DOHH2 (cell line): ENCODE measurements around the gene EMID1.

Source experiments
- H3F3A ChIP-seq: fragments of 200-600 bp; sonication (generic), shearing (Covaris generic); 2 replicates; pipeline ENCODE4 v1.6.0; 2016; ENCODE audit warnings: antibody characterized with exemption, mild to moderate bottlenecking; ENCODE audit not compliant: control insufficient read depth, insufficient read depth
- H3K27ac ChIP-seq: fragments of 200-600 bp; sonication (generic); 2 replicates; pipeline ENCODE4 v1.5.1; 2014; ENCODE audit warnings: low read depth, mild to moderate bottlenecking, low read length, moderate library complexity
- H3K27me3 ChIP-seq: fragments of 200-600 bp; sonication (generic); 2 replicates; pipeline ENCODE4 v1.6.1; 2014; ENCODE audit warnings: mild to moderate bottlenecking, low read length, mixed read lengths; ENCODE audit not compliant: control insufficient read depth
- H3K36me3 ChIP-seq: fragments of 200-600 bp; sonication (generic); 2 replicates; pipeline ENCODE4 v1.6.1; 2014; ENCODE audit warnings: mild to moderate bottlenecking, low read length, moderate library complexity, mixed read lengths; ENCODE audit not compliant: control insufficient read depth
- H3K4me1 ChIP-seq: fragments of 200-600 bp; sonication (generic); 2 replicates; pipeline ENCODE4 v1.6.1; 2014; ENCODE audit warnings: mild to moderate bottlenecking, low read length, mixed read lengths; ENCODE audit not compliant: control insufficient read depth
- H3K4me2 ChIP-seq: fragments of 200-600 bp; sonication (generic); 2 replicates; pipeline ENCODE4 v1.6.0; 2014; ENCODE audit warnings: mild to moderate bottlenecking, low read length, moderate library complexity
- H3K4me3 ChIP-seq: fragments of 200-600 bp; sonication (generic); 2 replicates; pipeline ENCODE4 v1.5.1; 2014; ENCODE audit warnings: mild to moderate bottlenecking, low read length, mixed read lengths
- H3K79me2 ChIP-seq: fragments of 200-600 bp; sonication (generic); 2 replicates; pipeline ENCODE4 v1.6.1; 2014; ENCODE audit warnings: mild to moderate bottlenecking, low read length, mixed read lengths; ENCODE audit not compliant: control insufficient read depth
- H3K9me2 ChIP-seq: fragments of 200-600 bp; sonication (generic); replicated peaks from 2 replicates; pipeline ENCODE4 v1.6.1; 2014; ENCODE audit warnings: mild to moderate bottlenecking, low read length, mixed read lengths; ENCODE audit not compliant: control insufficient read depth
- H3K9me3 ChIP-seq: fragments of 200-600 bp; sonication (generic); 2 replicates; pipeline ENCODE4 v1.6.1; 2014; ENCODE audit warnings: antibody characterized with exemption, low read length, mixed read lengths; ENCODE audit not compliant: control insufficient read depth, insufficient read depth
- H4K20me1 ChIP-seq: fragments of 200-600 bp; sonication (generic); 2 replicates; pipeline ENCODE4 v1.6.0; 2014; ENCODE audit warnings: low read depth, mild to moderate bottlenecking, antibody characterized with exemption, low read length, moderate library complexity; ENCODE audit not compliant: control insufficient read depth, insufficient read depth
- CTCF ChIP-seq: fragments of 200-600 bp; sonication (generic); IDR thresholded peaks from one replicate; pipeline ENCODE4 v1.5.1; 2014; ENCODE audit warnings: antibody characterized with exemption, mild to moderate bottlenecking, low read depth, low read length; ENCODE audit not compliant: poor library complexity, severe bottlenecking
- EZH2phosphoT487 ChIP-seq: fragments of 200-600 bp; sonication (generic); IDR thresholded peaks from 2 replicates; pipeline ENCODE4 v1.6.1; 2017; ENCODE audit warnings: borderline replicate concordance, mild to moderate bottlenecking, antibody characterized with exemption, low read length, moderate library complexity, mixed read lengths

EMID1 gene

GRCh38 chr22:29308791-29309262, 103.1 kb downstream of the EMID1 start:
- peaks cover 3% of the 10 kb centered on the region; the same call in 1 of the 2 replicates for H4K20me1 ChIP-seq
- peaks cover 10% of the 10 kb centered on the region for H3K27me3 ChIP-seq
- H3K4me2 ChIP-seq = no peak overlapping the region
- H3K79me2 ChIP-seq = no peaks in the 10 kb centered on the region
- H3K9me3 ChIP-seq = no peaks in the 10 kb centered on the region
- no peaks in the 10 kb centered on the region for H3K36me3 ChIP-seq
- no peaks in the 10 kb centered on the region for H3K9me2 ChIP-seq
- H3K4me3 ChIP-seq = no peak overlapping the region
- H3K27ac ChIP-seq = no peak overlapping the region
- H3K4me1 ChIP-seq = peaks cover 21% of the 10 kb centered on the region
- no peaks in the 10 kb centered on the region for H3F3A ChIP-seq
- no peak for TF ChIP-seq CTCF
- TF ChIP-seq EZH2phosphoT487 = no peak
